DMS79 treated with DMSO at 0.1 percent for 48 hours (cell line): ENCODE data around the gene CHCHD6.
A peak's percentile ranks its signal among the peaks of the same experiment; 100 is the strongest.

Experiments used
- DNase-seq: peaks from one replicate; lab custom pipeline; 2025; lab: John Stamatoyannopoulos, UW

Gene CHCHD6

GRCh38 chr3:126922466-126922865 lies 218.4 kb downstream of the CHCHD6 start:
- no peak for DNase-seq

- DNase-seq, result no peak
Observed at GRCh38 chr3:126923423-126923822, 219.4 kb downstream of the CHCHD6 start.

DNA sequence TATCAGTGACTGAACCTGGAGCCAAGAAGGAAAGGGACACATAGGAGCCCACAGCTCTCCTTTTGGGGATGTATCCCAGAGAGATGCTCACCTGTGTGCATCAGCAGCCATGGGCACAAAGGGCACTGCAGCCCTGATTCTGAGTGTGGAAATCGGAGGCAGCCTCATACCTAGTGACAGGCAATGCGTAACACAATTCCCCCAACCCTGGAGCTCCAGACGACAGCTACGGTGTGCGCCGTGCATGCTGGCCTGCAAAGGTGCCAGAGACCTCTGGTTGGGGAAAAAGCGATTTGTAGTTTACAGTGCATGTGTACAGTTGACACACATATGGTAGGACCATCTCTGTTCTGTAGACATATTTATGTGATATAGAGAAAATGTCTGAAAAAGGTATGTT lies 219.9 kb downstream of the CHCHD6 start:
- no peak for DNase-seq

- DNase-seq, result no peak
Observed at GRCh38 chr3:126924458-126924857, 220.4 kb downstream of the CHCHD6 start.

- DNase-seq, result no peak
Observed at GRCh38 chr3:126925411-126926171, 221.6 kb downstream of the CHCHD6 start.

DNA sequence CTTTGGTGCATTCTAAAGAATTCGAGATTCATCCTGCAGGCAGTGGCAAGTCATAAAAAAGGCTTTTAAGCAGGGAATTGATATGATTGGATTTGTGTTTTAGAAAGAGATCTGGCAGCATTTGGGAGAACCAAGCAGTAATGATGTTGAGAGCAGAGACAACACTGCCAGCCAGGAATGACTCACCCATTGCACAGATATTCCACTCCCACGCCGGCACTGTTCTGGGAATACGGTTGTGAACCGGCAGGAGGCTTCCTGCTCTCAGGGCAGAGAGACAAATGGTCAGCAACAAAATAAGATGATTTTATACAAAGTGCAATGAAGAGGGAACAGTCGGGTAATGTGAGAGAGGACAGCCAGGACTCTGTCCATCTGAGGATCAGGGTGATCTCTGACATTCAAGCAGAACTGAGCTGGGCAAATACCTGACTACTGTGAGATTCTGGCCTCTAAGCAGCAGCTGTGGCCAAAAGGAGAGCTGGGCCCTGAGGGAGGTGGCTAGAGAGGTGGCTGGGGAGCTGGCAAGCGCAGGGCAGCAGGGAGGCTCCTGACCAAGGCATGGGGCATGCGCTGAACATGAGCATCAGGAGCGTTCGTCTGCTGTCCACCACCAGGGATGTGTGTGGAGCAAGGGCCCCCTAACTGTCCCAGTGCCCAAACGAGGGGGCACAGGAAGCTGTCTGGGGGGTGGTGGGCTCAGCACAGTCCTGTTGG lies 222.8 kb downstream of the CHCHD6 start:
- DNase-seq, result no peak

- DNase-seq, result no peak
Observed at GRCh38 chr3:126927401-126927750, 223.3 kb downstream of the CHCHD6 start.

- DNase-seq, result no peak
Observed at GRCh38 chr3:126927846-126928245, 223.8 kb downstream of the CHCHD6 start.

- no peak for DNase-seq
Observed at GRCh38 chr3:126928921-126929474, 225.0 kb downstream of the CHCHD6 start.

DNA sequence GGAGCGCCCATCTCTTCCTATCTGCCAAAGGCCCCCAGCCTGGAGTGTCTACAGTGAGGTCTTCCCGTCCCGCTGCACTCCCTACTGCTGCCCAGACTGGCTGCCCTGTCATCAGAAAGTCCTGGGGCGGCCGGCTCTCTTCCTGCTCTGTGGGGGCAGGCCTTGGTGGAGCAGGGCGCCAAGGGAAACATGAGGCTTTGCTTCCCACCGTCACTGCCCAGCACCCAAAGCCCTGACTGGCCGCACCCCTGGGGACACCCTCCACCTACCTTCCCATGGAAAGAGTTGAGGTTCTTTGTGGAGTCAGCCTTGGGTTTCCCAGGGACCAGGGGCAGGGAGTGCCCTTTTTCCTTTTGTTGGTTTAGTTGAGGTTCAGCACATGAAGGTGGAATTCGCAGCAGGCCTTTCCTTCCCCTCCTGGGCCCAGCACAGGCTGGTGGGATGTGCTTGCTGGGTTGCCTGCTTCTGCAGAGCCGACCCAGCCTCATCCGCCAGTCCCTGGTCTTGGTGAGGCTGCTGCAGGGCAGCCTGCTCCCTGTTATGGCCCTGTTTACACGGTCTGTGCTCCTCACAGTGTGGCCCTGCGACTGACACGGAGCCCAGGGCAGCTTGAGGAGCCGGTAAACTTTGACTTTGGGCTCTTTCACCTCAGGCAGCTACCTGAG lies 227.0 kb downstream of the CHCHD6 start:
- DNase-seq, result no peak

DNA sequence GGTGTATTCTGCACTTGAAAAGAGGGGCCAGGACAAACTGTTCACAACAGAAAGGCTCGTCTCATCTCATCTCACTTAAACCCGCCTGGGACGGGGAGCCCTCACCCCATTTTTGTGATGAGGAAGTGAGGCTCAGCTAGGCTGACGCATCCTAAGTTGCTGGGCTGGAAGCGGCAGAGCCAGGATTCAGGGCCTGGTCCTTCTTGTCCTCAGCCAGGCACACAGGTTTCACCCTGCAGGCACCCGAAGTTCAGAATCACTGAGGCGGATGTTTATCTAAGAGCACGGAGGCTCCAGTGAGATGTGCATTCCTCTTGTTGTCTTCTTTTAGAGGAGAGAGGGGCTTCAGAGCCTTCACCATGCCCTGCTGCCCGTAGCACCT lies 227.8 kb downstream of the CHCHD6 start:
- no peak for DNase-seq

DNA sequence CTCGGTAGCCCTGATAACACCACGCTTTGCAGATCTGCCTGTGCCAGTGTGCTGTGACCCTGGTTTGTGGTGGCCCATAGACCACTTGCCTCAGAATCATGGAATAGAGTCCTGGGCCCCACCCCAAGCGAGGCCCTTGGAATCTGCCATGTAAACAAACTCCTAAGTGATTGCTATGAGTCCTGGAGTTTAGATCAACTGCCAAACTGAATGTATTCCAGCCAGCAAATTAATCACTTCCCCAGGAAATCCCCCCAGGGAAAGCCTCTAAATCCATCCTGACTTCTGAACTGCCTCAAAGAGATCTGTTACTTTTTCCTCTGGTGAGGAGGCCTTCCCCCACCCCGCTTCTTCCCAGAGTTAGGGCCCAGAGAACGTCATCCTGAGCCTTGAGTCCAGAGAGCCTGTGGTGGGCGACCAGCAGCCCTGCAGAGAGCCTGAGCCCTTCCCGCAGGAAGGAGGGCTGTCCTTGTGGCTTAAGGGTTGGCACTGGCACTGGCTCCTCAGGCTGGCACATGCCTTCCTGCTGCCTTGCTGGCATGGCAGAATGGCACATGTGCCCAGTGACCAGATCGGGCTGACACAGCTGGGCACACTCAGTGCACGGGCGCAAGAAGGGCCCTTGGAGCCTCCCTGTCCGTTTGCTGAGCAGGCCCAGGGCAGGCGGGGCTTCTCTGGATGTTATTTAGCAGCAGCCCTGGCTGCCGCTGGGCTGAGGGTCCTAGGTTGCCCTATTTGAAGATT lies 228.3 kb downstream of the CHCHD6 start:
- no peak for DNase-seq

DNA sequence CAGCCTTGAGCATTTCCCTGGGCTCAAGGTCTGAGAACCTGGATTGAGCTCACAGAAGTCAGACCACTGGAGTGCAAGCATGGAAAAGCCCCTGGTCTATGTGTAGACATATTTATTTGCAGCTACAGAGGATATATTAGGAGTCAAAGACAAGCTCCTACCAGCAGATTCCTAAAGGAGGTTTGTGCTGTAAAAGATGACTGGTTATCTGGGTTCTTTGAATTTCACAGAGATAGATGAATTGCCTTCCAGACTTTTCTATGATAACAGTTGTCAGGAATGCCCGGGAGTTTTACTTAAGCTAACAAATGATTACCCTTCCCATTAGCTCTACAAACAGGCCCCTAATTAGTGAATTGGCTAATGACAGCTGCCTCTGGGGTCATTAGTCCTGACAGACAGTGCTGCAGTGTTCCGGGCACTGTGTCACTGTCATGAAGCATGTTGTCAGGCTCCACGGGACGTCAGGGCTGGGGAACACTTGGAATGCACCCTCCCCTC lies 230.0 kb downstream of the CHCHD6 start:
- DNase-seq, result no peak

- DNase-seq, result no peak
Observed at GRCh38 chr3:126934991-126935390, 231.0 kb downstream of the CHCHD6 start.

GRCh38 chr3:126935756-126936509 lies 231.9 kb downstream of the CHCHD6 start:
- DNase-seq, result no peak

GRCh38 chr3:126936853-126937425 lies 232.9 kb downstream of the CHCHD6 start:
- peak; percentile 55 for DNase-seq

- DNase-seq, result no peak
Observed at GRCh38 chr3:126937533-126937932, 233.5 kb downstream of the CHCHD6 start.

- DNase-seq, result peak; percentile 59
Observed at GRCh38 chr3:126937973-126938372, 233.9 kb downstream of the CHCHD6 start.

DNA sequence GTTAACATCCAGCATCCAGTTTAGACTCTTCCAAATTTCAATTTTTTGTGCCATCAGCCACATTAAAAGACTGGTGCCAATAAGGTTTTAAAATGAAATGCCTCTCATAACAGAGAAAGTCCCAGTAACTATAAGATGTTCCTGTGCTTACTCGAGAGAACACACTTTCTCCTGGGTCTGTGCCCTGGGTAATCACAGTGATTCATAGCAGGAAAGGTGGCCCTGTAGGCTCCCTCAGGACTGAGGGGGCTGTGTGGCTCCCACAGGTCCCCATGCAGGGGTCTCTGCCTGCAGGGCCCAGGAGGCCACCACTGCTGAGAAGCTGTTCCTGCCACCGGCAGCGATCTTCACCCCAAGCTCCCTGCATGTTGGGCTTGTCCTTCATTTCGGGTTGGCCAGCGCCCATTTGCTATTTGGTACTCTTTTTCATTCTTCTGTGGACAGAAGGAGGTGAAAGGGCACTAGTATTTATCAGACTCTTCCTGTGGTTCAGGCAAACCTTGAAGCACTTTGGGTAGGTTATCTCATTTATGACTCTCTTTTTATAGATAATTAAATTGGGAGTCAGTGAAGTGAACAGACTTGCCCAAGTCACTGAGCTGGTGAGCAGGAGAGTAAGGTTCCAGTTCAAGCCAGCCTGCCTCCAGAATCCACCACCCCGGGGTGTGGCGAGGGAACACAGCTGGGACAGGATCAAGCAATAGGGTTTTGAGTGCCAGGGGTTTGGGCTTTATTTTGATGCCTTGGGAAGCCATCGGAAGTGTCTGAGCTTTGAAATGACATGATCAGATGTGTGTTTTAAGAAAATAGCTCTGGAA lies 234.7 kb downstream of the CHCHD6 start:
- no peak for DNase-seq

GRCh38 chr3:126939338-126939718 lies 235.3 kb downstream of the CHCHD6 start:
- DNase-seq, result no peak
